HepG2 (cell line): ENCODE results near the gene GPRC5D.

ENCODE experiments used
- ARNT ChIP-seq: fragments of 450-650 bp; IDR thresholded peaks from 2 replicates; pipeline ENCODE4 v1.6.1; 2017
- BHLHE40 ChIP-seq: IDR thresholded peaks from 2 replicates; pipeline ENCODE4 v1.6.1; 2011; ENCODE audit warnings: low read length, improper control_type of control experiment
- CTCF ChIP-seq: sonication (generic); formaldehyde crosslinking; IDR thresholded peaks from 2 replicates; pipeline ENCODE4 v1.5.0; 2020; ENCODE audit warnings: mild to moderate bottlenecking, missing genetic modification reagents, moderate library complexity
- HINFP ChIP-seq: sonication (generic); formaldehyde crosslinking; IDR thresholded peaks from 2 replicates; pipeline ENCODE4 v1.4.0; 2020; ENCODE audit warnings: low read depth, mild to moderate bottlenecking, missing genetic modification reagents
- JUNB ChIP-seq: sonication (generic); formaldehyde crosslinking; IDR thresholded peaks from 2 replicates; pipeline ENCODE4 v1.8.0; 2022; ENCODE audit warnings: missing genetic modification reagents, mild to moderate bottlenecking, borderline replicate concordance
- MAFK ChIP-seq, 2 experiments: IDR thresholded peaks in 1 of 2; conservative IDR thresholded peaks in 1 of 2; 2 replicates each; pipeline ENCODE4 v1.6.1; 2011; ENCODE audit warnings: improper control_type of control experiment in 2 of 2, low read length in 2 of 2
- MXD4 ChIP-seq: IDR thresholded peaks from 2 replicates; pipeline ENCODE4 v1.6.1; 2016; ENCODE audit warnings: mild to moderate bottlenecking, missing biosample characterization, missing genetic modification reagents
- TBP ChIP-seq: sonication (generic); formaldehyde crosslinking; IDR thresholded peaks from 2 replicates; pipeline ENCODE4 v1.5.0; 2020; ENCODE audit warnings: missing genetic modification reagents
- YY1 ChIP-seq: IDR thresholded peaks from 2 replicates; pipeline ENCODE4 v1.6.1; 2011; ENCODE audit warnings: low read length, low read depth, moderate library complexity, mild to moderate bottlenecking; ENCODE audit not compliant: insufficient read depth, insufficient replicate concordance
- ZFP1 ChIP-seq: IDR thresholded peaks from 2 replicates; pipeline ENCODE4 v1.6.1; 2016
- ZNF225 ChIP-seq: sonication (generic); formaldehyde crosslinking; IDR thresholded peaks from 2 replicates; pipeline ENCODE4 v1.4.0; 2020; ENCODE audit warnings: mild to moderate bottlenecking, missing genetic modification reagents
- ZNF407 ChIP-seq: sonication (generic); formaldehyde crosslinking; IDR thresholded peaks from one replicate; pipeline ENCODE4 v1.5.1; 2020; ENCODE audit warnings: mild to moderate bottlenecking, missing genetic modification reagents; ENCODE audit errors: not compliant biosample characterization
- ZNF605 ChIP-seq: sonication (generic); formaldehyde crosslinking; IDR thresholded peaks from 2 replicates; pipeline ENCODE4 v1.8.0; 2022; ENCODE audit warnings: mild to moderate bottlenecking, missing genetic modification reagents

GRCh38 chr12:12933742-12934141 is 18.2 kb downstream of the GPRC5D start:
- TF ChIP-seq HINFP (CRISPR knock-in tag) (no peak), TBP (no peak), ZFP1 (CRISPR knock-in tag) (no peak), ZNF225 (no peak), JUNB (CRISPR knock-in tag) (no peak), ARNT (no peak), BHLHE40 (no peak), MXD4 (CRISPR knock-in tag) (no peak), YY1 (no peak), MAFK (conservative IDR thresholded peaks at IDR 0.05 in 1 of 2, IDR thresholded peaks at IDR 0.05 in 1 of 2; ENCODE audit: low read length in 2 of 2) (no peak), ZNF407 (CRISPR knock-in tag) (no peak), CTCF (CRISPR knock-in tag) (no peak), ZNF605 (CRISPR knock-in tag) (no peak)
